Suprapubic skin (tissue), 3 donors: Measurements from ENCODE around the gene DPEP3.
"Not testable (repeated sequence)": the region's sequence is repeated elsewhere in the genome, so short reads cannot be mapped to it uniquely, and the experiment has no call there.

Experiments
- CTCF ChIP-seq, 2 donors: fragments of 200-600 bp in 1 of 2; fragments of 450-650 bp in 1 of 2; sonication (generic) in 1 of 2; IDR thresholded peaks; one replicate each; pipeline ENCODE4 v1.5.1; 2016 to 2019; ENCODE audit warnings: antibody characterized with exemption in 2 of 2, mild to moderate bottlenecking in 1 of 2, moderate library complexity in 1 of 2
- POLR2AphosphoS5 ChIP-seq, 3 donors: sonication (generic); formaldehyde crosslinking; IDR thresholded peaks; one replicate each; pipeline ENCODE4 v1.6.1; 2017; ENCODE audit warnings: antibody characterized with exemption in 3 of 3

- TF ChIP-seq POLR2AphosphoS5, CTCF (IDR thresholded peaks at IDR 0.05): not testable (repeated sequence)
These were observed 42.6 kb downstream of the DPEP3 start for GRCh38 chr16:67937713-67938112.
